Gastrocnemius medialis (tissue), 4 donors: ENCODE measurements around the gene CDK3.

Experiments
- POLR2A ChIP-seq, 2 donors: fragments of 450-650 bp; IDR thresholded peaks; one replicate each; pipeline ENCODE4 v1.6.1; 2017; ENCODE audit warnings: antibody characterized with exemption in 2 of 2, mild to moderate bottlenecking in 2 of 2, moderate library complexity in 2 of 2
- TF ChIP-seq, protein P1 (sequence below), 5 experiments: fragments of 450-650 bp in 3 of 5; fragments of 200-600 bp in 2 of 5; sonication (generic) in 2 of 5; IDR thresholded peaks in 4 of 5; conservative IDR thresholded peaks in 1 of 5; 1 replicate in 4 of 5; 2 replicates in 1 of 5; pipeline ENCODE4 v1.5.1; 2016 to 2019; ENCODE audit warnings: antibody characterized with exemption in 5 of 5, mild to moderate bottlenecking in 3 of 5, moderate library complexity in 3 of 5

- TF ChIP-seq, protein P1, sequence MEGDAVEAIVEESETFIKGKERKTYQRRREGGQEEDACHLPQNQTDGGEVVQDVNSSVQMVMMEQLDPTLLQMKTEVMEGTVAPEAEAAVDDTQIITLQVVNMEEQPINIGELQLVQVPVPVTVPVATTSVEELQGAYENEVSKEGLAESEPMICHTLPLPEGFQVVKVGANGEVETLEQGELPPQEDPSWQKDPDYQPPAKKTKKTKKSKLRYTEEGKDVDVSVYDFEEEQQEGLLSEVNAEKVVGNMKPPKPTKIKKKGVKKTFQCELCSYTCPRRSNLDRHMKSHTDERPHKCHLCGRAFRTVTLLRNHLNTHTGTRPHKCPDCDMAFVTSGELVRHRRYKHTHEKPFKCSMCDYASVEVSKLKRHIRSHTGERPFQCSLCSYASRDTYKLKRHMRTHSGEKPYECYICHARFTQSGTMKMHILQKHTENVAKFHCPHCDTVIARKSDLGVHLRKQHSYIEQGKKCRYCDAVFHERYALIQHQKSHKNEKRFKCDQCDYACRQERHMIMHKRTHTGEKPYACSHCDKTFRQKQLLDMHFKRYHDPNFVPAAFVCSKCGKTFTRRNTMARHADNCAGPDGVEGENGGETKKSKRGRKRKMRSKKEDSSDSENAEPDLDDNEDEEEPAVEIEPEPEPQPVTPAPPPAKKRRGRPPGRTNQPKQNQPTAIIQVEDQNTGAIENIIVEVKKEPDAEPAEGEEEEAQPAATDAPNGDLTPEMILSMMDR (IDR thresholded peaks at IDR 0.05 in 4 of 5, conservative IDR thresholded peaks at IDR 0.05 in 1 of 5) = no peak
- TF ChIP-seq POLR2A (IDR thresholded peaks at IDR 0.05) = no peak
Observed at GRCh38 chr17:75970626-75971025, 30.0 kb upstream of the CDK3 start.
